Keratinocyte (primary cell): ENCODE measurements around the gene CDON. TPM values are rescaled to one million over a fixed set of nuclear protein-coding genes. Genes with fewer than 3 reads are reported as not detected.

Source experiments
- DNase-seq: peaks from one replicate; pipeline ENCODE4 v3.0.0-alpha.2; 2011; ENCODE audit warnings: low read depth, missing footprints, low spot score
- FAIRE-seq: peaks from 2 replicates; lab custom pipeline; 2011; peaks lifted over from hg19 to GRCh38; lab: Jason Lieb, UNC
- H2AFZ ChIP-seq: 2 replicates; pipeline ENCODE4 v1.6.0; 2012; ENCODE audit warnings: low read length, control low read depth, inconsistent platforms; ENCODE audit not compliant: control insufficient read depth
- H3K27ac ChIP-seq: 2 replicates; pipeline ENCODE4 v1.5.1; 2011; ENCODE audit warnings: low read length; ENCODE audit not compliant: control insufficient read depth, insufficient read depth
- H3K27me3 ChIP-seq: 3 replicates; pipeline ENCODE4 v1.6.0; 2011; ENCODE audit warnings: low read length; ENCODE audit not compliant: control insufficient read depth, insufficient read depth; ENCODE audit errors: extremely low read depth
- H3K36me3 ChIP-seq, 2 experiments: 2 replicates in 1 of 2; 3 replicates in 1 of 2; pipeline ENCODE4 v1.5.1; 2011; ENCODE audit warnings: low read length in 2 of 2, mild to moderate bottlenecking in 1 of 2; ENCODE audit not compliant: control insufficient read depth in 2 of 2, insufficient read depth in 2 of 2; ENCODE audit errors: extremely low read depth in 1 of 2
- H3K4me1 ChIP-seq: 3 replicates; pipeline ENCODE4 v1.5.1; 2011; ENCODE audit warnings: low read length; ENCODE audit not compliant: control insufficient read depth, insufficient read depth; ENCODE audit errors: extremely low read depth
- H3K4me2 ChIP-seq: 3 replicates; pipeline ENCODE4 v1.6.0; 2011; ENCODE audit warnings: low read depth, low read length; ENCODE audit not compliant: control insufficient read depth, insufficient read depth; ENCODE audit errors: extremely low read depth
- H3K4me3 ChIP-seq, 3 experiments: fragments of 200-600 bp in 1 of 3; sonication (generic) in 1 of 3; 2 replicates in 2 of 3; 3 replicates in 1 of 3; pipeline ENCODE4 v1.5.1; 2011 to 2016; ENCODE audit warnings: low read length in 3 of 3, mild to moderate bottlenecking in 3 of 3, control low read depth in 2 of 3, inconsistent platforms in 1 of 3, low read depth in 1 of 3, mixed read lengths in 1 of 3, mixed run types in 1 of 3, moderate library complexity in 1 of 3; ENCODE audit not compliant: control insufficient read depth in 2 of 3, insufficient read depth in 2 of 3; ENCODE audit errors: extremely low read depth in 1 of 3
- H3K79me2 ChIP-seq: 2 replicates; pipeline ENCODE4 v1.6.0; 2012; ENCODE audit warnings: low read length; ENCODE audit not compliant: control insufficient read depth, insufficient read depth
- H3K9ac ChIP-seq: 3 replicates; pipeline ENCODE4 v1.6.0; 2011; ENCODE audit warnings: low read length; ENCODE audit not compliant: control insufficient read depth, insufficient read depth; ENCODE audit errors: extremely low read depth
- H3K9me1 ChIP-seq: 3 replicates; pipeline ENCODE4 v1.6.0; 2011; ENCODE audit warnings: low read length; ENCODE audit not compliant: control insufficient read depth, insufficient read depth; ENCODE audit errors: extremely low read depth
- H3K9me3 ChIP-seq: 2 replicates; pipeline ENCODE4 v1.5.1; 2012; ENCODE audit warnings: low read depth, low read length; ENCODE audit not compliant: control insufficient read depth
- H4K20me1 ChIP-seq: 3 replicates; pipeline ENCODE4 v1.6.0; 2011; ENCODE audit warnings: low read length; ENCODE audit not compliant: control insufficient read depth, insufficient read depth; ENCODE audit errors: extremely low read depth
- CTCF ChIP-seq, 3 experiments: IDR thresholded peaks in 1 of 3; conservative IDR thresholded peaks in 1 of 3; optimal IDR thresholded peaks in 1 of 3; 2 replicates in 2 of 3; 3 replicates in 1 of 3; pipeline versions ENCODE3 to v1.5.1; 2011; ENCODE audit warnings: low read length in 3 of 3, mild to moderate bottlenecking in 3 of 3, moderate library complexity in 2 of 3, control low read depth in 1 of 3, inconsistent platforms in 1 of 3; ENCODE audit not compliant: insufficient read depth in 2 of 3; ENCODE audit errors: extremely low read depth in 1 of 3
- EZH2 ChIP-seq: IDR thresholded peaks from one replicate; pipeline ENCODE4 v1.6.1; 2012; ENCODE audit warnings: inconsistent platforms, mild to moderate bottlenecking, low read length, moderate library complexity
- dilution Hi-C: fragments of 300-500 bp; cut with MboI; formaldehyde crosslinking; loops from one replicate; pipeline ENCODE4 v1.7.0; 2020; ENCODE audit warnings: low sequenced_read_pairs; ENCODE audit not compliant: extremely low pct_ligation_motif_present
- polyA plus RNA-seq, 5 experiments: library from polyadenylated mRNA; depleted of rRNA in 3 of 5; stranded (reverse) in 3 of 5; stranded (forward) in 1 of 5; unstranded in 1 of 5; fragments of >200 nt; gene quantifications; 1 replicate in 1 of 5; 2 replicates in 3 of 5; 3 replicates in 1 of 5; pipeline versions ENCODE4 v1.2.1 to v1.2.3, GENCODE V29; 2011 to 2012; ENCODE audit warnings: missing spikeins in 2 of 5, low read depth in 1 of 5, low replicate concordance in 1 of 5

The CDON gene
- polyA plus RNA-seq, 1 donor (not counting 4 experiments of a cell fraction or from before 2014, with no cell fraction given), result 1.0 TPM

- no peaks in the 10 kb centered on the region for H3K9me1 ChIP-seq
- peak overlapping the region; percentile 89 for H2AFZ ChIP-seq
- no peak for FAIRE-seq
These were observed 124.2 kb downstream of the CDON start for GRCh38 chr11:125938418-125938817.

GRCh38 chr11:125935618-125936199, 127.0 kb downstream of the CDON start:
- H3K9me1 ChIP-seq, result no peaks in the 10 kb centered on the region
- H3K9ac ChIP-seq, result no peak overlapping the region
- no peaks in the 10 kb centered on the region for H4K20me1 ChIP-seq
- H3K9me3 ChIP-seq, result no peaks in the 10 kb centered on the region
- H3K27ac ChIP-seq, result no peak overlapping the region
- FAIRE-seq, result no peak
- H2AFZ ChIP-seq, result peak overlapping the region; percentile 75
- no peaks in the 10 kb centered on the region for H3K4me1 ChIP-seq
- dilution Hi-C loops, result loop anchor here (25.0 kb wide), 1 partner anchor 277 kb away; the partner anchor contains the start of genes FAM118B and RPUSD4
- no peaks in the 10 kb centered on the region for H3K79me2 ChIP-seq
- no peak overlapping the region for H3K4me2 ChIP-seq
- H3K4me3 ChIP-seq, result no peak overlapping the region
- TF ChIP-seq EZH2, result no peak
- TF ChIP-seq CTCF (optimal IDR thresholded peaks at IDR 0.05 in 1 of 3, IDR thresholded peaks at IDR 0.05 in 1 of 3, conservative IDR thresholded peaks at IDR 0.05 in 1 of 3; ENCODE audit: extremely low read depth in 1 of 3, insufficient read depth in 2 of 3, low read length in 3 of 3), result no peak
- DNase-seq, result no peak
- H3K36me3 ChIP-seq, result no peaks in the 10 kb centered on the region
- peaks cover 22% of the 10 kb centered on the region for H3K27me3 ChIP-seq

More at GRCh38 chr11:125938418-125938817, 124.2 kb downstream of the CDON start:
- Histone ChIP-seq H3K4me1 (no peaks in the 10 kb centered on the region), H3K4me3 (no peak overlapping the region), H3K27ac (no peak overlapping the region), H3K9ac (no peak overlapping the region), H3K36me3 (no peaks in the 10 kb centered on the region), H3K27me3 (no peaks in the 10 kb centered on the region), H3K79me2 (no peaks in the 10 kb centered on the region), H3K9me3 (no peaks in the 10 kb centered on the region), H4K20me1 (no peaks in the 10 kb centered on the region), H3K4me2 (no peak overlapping the region)
- no peak for TF ChIP-seq CTCF (optimal IDR thresholded peaks at IDR 0.05 in 1 of 3, IDR thresholded peaks at IDR 0.05 in 1 of 3, conservative IDR thresholded peaks at IDR 0.05 in 1 of 3; ENCODE audit: extremely low read depth in 1 of 3, insufficient read depth in 2 of 3, low read length in 3 of 3)
- TF ChIP-seq EZH2, result no peak
- no peak for DNase-seq
- dilution Hi-C loops, result loop anchor here (25.0 kb wide), 1 partner anchor 274 kb away; the partner anchor contains the start of genes FAM118B and RPUSD4
